Measurements from ENCODE around the gene IFNK. TPM values are rescaled to one million over a fixed set of nuclear protein-coding genes. Genes with fewer than 3 reads are reported as not detected.

Gene IFNK
- total RNA-seq, 1 experiment from 2014 or later, result not detected

- H3K9me3 ChIP-seq (ENCODE audit: low read depth, low read length, poor library complexity, severe bottlenecking), result no peaks in the 10 kb centered on the region
- intact Hi-C loops (cut with micrococcal nuclease; ENCODE audit: unreplicated experiment), result no loop called here
- POLR2A ChIA-PET (ENCODE audit: low non-redundant PET), result no interaction called here
- no peak for DNase-seq (ENCODE audit: low spot score)
- no TSS peak for BruUV-seq (replicated peaks)
- H3K36me3 ChIP-seq (ENCODE audit: insufficient read depth, low read length, poor library complexity, severe bottlenecking), result no peaks in the 10 kb centered on the region
- H3K27ac ChIP-seq (ENCODE audit: low read depth, low read length, poor library complexity, severe bottlenecking), result no peak overlapping the region
- H3K4me3 ChIP-seq (ENCODE audit: low read depth, low read length, poor library complexity, severe bottlenecking), result no peak overlapping the region
- no peaks in the 10 kb centered on the region for H3K4me1 ChIP-seq (ENCODE audit: insufficient read depth, low read length, poor library complexity, severe bottlenecking)
- no peaks in the 10 kb centered on the region for H3K27me3 ChIP-seq (replicated peaks; ENCODE audit: insufficient read depth, low read depth, low read length, poor library complexity)
- no peak for TF ChIP-seq CTCF (conservative IDR thresholded peaks at IDR 0.05; ENCODE audit: low read depth, low read length)
- no peak for TF ChIP-seq EZH2 (IDR thresholded peaks at IDR 0.05; ENCODE audit: borderline replicate concordance, low read depth, low read length, poor library complexity, severe bottlenecking)
- CTCF ChIA-PET, result no interaction called here
Observed at GRCh38 chr9:27554712-27555111, 30.6 kb downstream of the IFNK start.

GRCh38 chr9:27556470-27556869 is 32.4 kb downstream of the IFNK start:
- DNase-seq (ENCODE audit: low spot score), result no peak
- no TSS peak for BruUV-seq (replicated peaks)
- TF ChIP-seq CTCF (conservative IDR thresholded peaks at IDR 0.05; ENCODE audit: low read depth, low read length), result no peak
- TF ChIP-seq EZH2 (IDR thresholded peaks at IDR 0.05; ENCODE audit: borderline replicate concordance, low read depth, low read length, poor library complexity, severe bottlenecking), result no peak
- intact Hi-C loops (cut with micrococcal nuclease; ENCODE audit: unreplicated experiment), result no loop called here
- Histone ChIP-seq H3K36me3 (ENCODE audit: insufficient read depth, low read length, poor library complexity, severe bottlenecking) (no peaks in the 10 kb centered on the region), H3K4me3 (ENCODE audit: low read depth, low read length, poor library complexity, severe bottlenecking) (no peak overlapping the region), H3K9me3 (ENCODE audit: low read depth, low read length, poor library complexity, severe bottlenecking) (no peaks in the 10 kb centered on the region), H3K27ac (ENCODE audit: low read depth, low read length, poor library complexity, severe bottlenecking) (no peak overlapping the region), H3K27me3 (replicated peaks; ENCODE audit: insufficient read depth, low read depth, low read length, poor library complexity) (no peaks in the 10 kb centered on the region), H3K4me1 (ENCODE audit: insufficient read depth, low read length, poor library complexity, severe bottlenecking) (no peaks in the 10 kb centered on the region)
- ChIA-PET CTCF (no interaction called here), POLR2A (ENCODE audit: low non-redundant PET) (no interaction called here)

DNA sequence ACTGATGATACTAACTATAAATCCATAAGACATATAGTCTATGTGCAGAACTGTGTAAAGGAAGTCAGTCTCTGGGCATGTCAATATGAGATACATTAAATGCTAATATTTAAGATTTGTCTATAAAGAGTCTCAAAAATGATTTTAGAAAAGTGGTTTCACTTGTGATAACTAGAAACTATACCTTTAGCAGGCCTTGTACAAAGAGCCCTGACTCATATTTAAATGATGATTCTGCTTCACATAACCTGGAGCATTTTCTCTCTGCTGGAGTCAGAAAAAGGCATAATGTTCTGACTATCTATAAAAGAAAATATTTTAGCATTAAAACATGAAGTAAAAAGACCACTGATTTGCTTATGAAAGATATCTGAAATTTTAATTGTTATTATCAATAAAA is 34.2 kb downstream of the IFNK start:
- no peaks in the 10 kb centered on the region for H3K4me1 ChIP-seq (ENCODE audit: insufficient read depth, low read length, poor library complexity, severe bottlenecking)
- H3K36me3 ChIP-seq (ENCODE audit: insufficient read depth, low read length, poor library complexity, severe bottlenecking), result no peaks in the 10 kb centered on the region
- intact Hi-C loops (cut with micrococcal nuclease; ENCODE audit: unreplicated experiment), result no loop called here
- TF ChIP-seq EZH2 (IDR thresholded peaks at IDR 0.05; ENCODE audit: borderline replicate concordance, low read depth, low read length, poor library complexity, severe bottlenecking) (no peak), CTCF (conservative IDR thresholded peaks at IDR 0.05; ENCODE audit: low read depth, low read length) (no peak)
- no peaks in the 10 kb centered on the region for H3K9me3 ChIP-seq (ENCODE audit: low read depth, low read length, poor library complexity, severe bottlenecking)
- POLR2A ChIA-PET (ENCODE audit: low non-redundant PET), result no interaction called here
- no peaks in the 10 kb centered on the region for H3K27me3 ChIP-seq (replicated peaks; ENCODE audit: insufficient read depth, low read depth, low read length, poor library complexity)
- no peak overlapping the region for H3K27ac ChIP-seq (ENCODE audit: low read depth, low read length, poor library complexity, severe bottlenecking)
- CTCF ChIA-PET, result no interaction called here
- DNase-seq (ENCODE audit: low spot score), result no peak
- no TSS peak for BruUV-seq (replicated peaks)
- no peak overlapping the region for H3K4me3 ChIP-seq (ENCODE audit: low read depth, low read length, poor library complexity, severe bottlenecking)

Measured in A673 (cell line).